ENCODE measurements around the gene SLC48A1.

The SLC48A1 gene

DNA sequence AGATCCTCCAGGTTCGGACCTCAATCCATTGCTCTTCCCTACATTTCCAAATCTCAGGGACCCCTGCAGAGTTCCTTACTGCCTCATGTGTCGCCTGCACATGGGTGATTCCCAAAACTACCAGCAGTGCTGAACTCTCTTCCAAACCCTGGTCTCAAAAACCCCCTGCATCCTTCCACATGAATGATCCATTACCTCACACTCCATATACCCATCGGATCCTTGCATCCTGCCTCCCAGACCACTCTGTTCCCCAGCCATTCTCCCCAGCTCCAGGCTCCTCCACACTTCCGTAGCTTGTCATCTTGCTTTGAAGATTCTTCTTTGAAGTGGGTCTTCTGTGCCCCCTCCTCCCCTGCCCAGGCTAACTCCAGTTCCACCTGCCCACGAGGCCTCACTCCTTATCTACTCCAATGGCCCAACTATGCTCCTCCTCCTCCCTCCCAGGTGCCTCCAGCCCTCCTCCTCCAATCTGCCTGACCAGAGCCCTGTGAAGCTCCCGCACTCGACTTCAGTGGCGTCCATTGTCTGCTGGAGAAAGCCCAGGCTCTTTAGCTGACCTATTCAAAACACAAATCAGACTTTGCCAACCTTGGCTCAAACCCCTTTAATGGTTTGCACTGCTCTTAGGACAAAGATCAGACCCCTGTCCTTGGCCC, 28.1 kb upstream of the SLC48A1 start:
- no peaks in the 10 kb centered on the region for H3K9me3 ChIP-seq
- no peaks in the 10 kb centered on the region for H3K27me3 ChIP-seq
- no peak for DNase-seq
- intact Hi-C loops (cut with DNase I; ENCODE audit: low total_unique reads) = loop anchor here (5.0 kb wide), 1 partner anchor 32 kb away; no protein-coding TSS in a partner anchor
- TF ChIP-seq, protein P1, sequence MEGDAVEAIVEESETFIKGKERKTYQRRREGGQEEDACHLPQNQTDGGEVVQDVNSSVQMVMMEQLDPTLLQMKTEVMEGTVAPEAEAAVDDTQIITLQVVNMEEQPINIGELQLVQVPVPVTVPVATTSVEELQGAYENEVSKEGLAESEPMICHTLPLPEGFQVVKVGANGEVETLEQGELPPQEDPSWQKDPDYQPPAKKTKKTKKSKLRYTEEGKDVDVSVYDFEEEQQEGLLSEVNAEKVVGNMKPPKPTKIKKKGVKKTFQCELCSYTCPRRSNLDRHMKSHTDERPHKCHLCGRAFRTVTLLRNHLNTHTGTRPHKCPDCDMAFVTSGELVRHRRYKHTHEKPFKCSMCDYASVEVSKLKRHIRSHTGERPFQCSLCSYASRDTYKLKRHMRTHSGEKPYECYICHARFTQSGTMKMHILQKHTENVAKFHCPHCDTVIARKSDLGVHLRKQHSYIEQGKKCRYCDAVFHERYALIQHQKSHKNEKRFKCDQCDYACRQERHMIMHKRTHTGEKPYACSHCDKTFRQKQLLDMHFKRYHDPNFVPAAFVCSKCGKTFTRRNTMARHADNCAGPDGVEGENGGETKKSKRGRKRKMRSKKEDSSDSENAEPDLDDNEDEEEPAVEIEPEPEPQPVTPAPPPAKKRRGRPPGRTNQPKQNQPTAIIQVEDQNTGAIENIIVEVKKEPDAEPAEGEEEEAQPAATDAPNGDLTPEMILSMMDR (IDR thresholded peaks at IDR 0.05) = no peak
- no peak overlapping the region for H3K4me3 ChIP-seq
- H3K36me3 ChIP-seq = peaks cover 0 to 43% (median 22%) of the 10 kb centered on the region in 3 donors
- peaks cover 0 to 17% (median 12%) of the 10 kb centered on the region in 4 donors for H3K4me1 ChIP-seq
- H3K27ac ChIP-seq = no peak overlapping the region

DNA sequence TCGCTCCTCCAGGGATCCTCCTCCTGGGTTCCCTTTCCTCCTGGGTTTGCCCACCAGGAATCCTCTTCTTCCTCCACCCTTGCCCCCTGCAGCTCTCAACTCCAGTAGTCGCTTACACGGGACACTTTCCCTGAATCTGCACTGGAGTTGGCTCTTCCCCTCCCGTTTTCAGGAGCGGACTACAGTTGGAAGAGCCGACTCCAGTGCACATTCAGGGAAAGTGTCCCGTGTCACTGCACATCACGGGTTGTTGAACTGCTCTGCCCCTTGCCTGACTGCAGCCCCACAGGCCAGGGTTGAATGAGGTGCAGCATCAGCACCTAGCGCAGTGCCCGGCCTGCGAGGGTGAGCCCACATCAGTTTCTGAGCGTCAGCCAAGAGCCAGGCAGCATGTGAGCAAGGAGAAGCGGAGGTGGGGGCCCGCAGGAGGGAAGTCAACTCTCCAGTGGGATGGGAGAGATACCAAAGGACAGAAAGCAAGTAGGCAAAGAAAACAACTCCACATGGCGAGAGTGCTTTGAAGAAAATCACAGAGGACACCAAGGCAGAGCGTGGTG, 27.5 kb upstream of the SLC48A1 start:
- intact Hi-C loops (cut with DNase I; ENCODE audit: low total_unique reads) = no loop called here
- no peak overlapping the region for H3K27ac ChIP-seq

DNA sequence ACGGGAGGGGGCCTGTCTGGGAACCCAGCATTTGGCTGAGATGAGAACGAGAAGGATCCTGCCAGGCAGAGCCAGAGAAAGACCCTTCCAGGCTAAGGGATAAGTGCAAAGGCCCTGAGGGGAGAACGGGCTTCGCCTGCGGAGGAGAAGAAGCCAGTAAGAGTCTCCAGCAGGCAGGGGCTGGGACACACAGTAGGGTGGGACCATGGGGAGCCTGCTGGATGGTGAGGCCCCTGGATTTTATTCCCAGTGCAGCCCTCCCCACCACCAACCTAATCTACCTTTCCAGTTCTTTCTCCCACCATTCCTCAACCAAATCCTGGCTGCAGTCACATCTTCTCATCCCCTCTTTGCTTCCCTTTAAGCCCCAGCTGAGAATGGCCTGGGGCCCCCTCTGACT, 27.0 kb upstream of the SLC48A1 start:
- Histone ChIP-seq H3K9me3 (no peaks in the 10 kb centered on the region), H3K4me3 (no peak overlapping the region), H3K36me3 (peaks cover 0 to 51% (median 22%) of the 10 kb centered on the region in 3 donors), H3K27me3 (no peaks in the 10 kb centered on the region), H3K27ac (no peak overlapping the region), H3K4me1 (peaks cover 0 to 10% (median 8%) of the 10 kb centered on the region in 4 donors)
- intact Hi-C loops (cut with DNase I; ENCODE audit: low total_unique reads) = no loop called here
- TF ChIP-seq, protein P1 (IDR thresholded peaks at IDR 0.05) = no peak
- no peak for DNase-seq

More for the DNA sequence above, 27.5 kb upstream of the SLC48A1 start:
- TF ChIP-seq, protein P1 (IDR thresholded peaks at IDR 0.05) = no peak
- H3K4me1 ChIP-seq = peaks cover 0 to 15% (median 12%) of the 10 kb centered on the region in 4 donors
- H3K27me3 ChIP-seq = no peaks in the 10 kb centered on the region
- H3K36me3 ChIP-seq = peaks cover 0 to 46% (median 22%) of the 10 kb centered on the region in 3 donors
- DNase-seq = no peak
- H3K9me3 ChIP-seq = no peaks in the 10 kb centered on the region
- no peak overlapping the region for H3K4me3 ChIP-seq

DNA sequence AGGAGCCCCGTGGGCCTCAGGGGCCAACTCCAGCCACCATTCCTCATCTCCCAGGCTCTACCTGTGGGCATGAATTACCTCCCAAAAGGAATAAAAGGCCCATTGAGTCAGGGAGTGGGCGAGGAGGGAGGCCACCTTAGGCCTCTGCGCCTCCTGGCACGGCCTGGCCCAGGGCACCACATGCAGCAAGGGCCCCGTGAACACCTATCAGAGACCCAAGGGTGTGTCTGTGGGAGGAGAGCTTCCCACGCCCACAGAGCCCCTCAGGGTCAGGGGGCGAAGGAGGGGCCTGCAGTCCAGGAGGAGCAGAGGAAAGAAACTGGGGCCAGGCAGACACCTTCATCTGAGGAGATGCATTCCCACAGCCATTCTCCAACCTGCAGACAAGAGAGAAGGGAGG, 26.5 kb upstream of the SLC48A1 start:
- Histone ChIP-seq H3K9me3 (no peaks in the 10 kb centered on the region), H3K4me1 (peaks cover 0 to 8% (median 7%) of the 10 kb centered on the region in 4 donors), H3K27ac (no peak overlapping the region), H3K4me3 (no peak overlapping the region), H3K36me3 (peaks cover 0 to 56% (median 22%) of the 10 kb centered on the region in 3 donors), H3K27me3 (no peaks in the 10 kb centered on the region)
- TF ChIP-seq, protein P1 (IDR thresholded peaks at IDR 0.05) = no peak
- DNase-seq = no peak
- intact Hi-C loops (cut with DNase I; ENCODE audit: low total_unique reads) = no loop called here

DNA sequence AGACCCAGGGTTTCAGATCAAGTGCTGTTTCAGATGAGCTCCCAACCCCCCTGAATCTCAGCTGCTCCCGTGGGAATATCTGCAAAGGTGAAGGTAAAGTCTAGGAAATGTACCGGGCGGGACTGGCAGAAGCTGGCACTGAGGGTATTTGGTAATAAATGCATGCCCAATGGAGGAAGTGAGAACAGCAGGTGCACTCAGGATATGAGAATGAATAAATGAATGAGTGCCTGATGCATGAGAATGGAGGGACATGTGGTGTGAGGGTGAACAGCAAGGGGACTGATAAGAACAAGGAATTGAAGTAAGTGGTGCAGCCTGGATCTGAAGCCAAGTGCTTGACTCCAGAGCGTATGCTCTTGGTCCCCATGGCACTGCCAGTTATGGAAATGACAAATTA, 25.9 kb upstream of the SLC48A1 start:
- Histone ChIP-seq H3K27ac (no peak overlapping the region), H3K4me1 (peaks cover 0 to 10% (median 9%) of the 10 kb centered on the region in 4 donors), H3K4me3 (no peak overlapping the region), H3K27me3 (no peaks in the 10 kb centered on the region), H3K9me3 (no peaks in the 10 kb centered on the region), H3K36me3 (peaks cover 0 to 59% (median 22%) of the 10 kb centered on the region in 3 donors)
- no peak for DNase-seq
- TF ChIP-seq, protein P1 (IDR thresholded peaks at IDR 0.05) = no peak
- intact Hi-C loops (cut with DNase I; ENCODE audit: low total_unique reads) = no loop called here
